ENCODE measurements around the gene RNF180. TPM values are rescaled to one million over a fixed set of nuclear protein-coding genes. Genes with fewer than 3 reads are reported as not detected.

Gene RNF180
- total RNA-seq, 1 experiment from 2014 or later = 2.7 TPM

DNA sequence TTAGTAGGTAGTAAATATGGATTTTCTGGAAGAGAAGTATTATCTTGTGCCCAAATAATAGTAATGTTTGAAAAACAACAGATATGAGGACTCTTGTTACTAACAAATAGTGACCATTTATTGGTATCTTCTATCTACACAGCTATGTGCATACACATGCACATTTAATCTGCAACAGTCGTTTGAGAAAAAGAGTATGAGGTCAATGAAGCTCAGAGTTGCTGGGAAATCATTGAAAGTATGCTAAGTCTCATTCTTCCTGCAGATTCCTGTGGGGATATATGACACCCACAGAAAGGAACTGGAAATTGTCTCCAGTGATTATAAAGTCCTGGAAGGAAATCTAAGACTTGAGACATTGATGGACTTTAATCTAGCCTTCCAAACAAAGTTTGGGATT, 40.1 kb upstream of the RNF180 start:
- Mint-ChIP-seq H3K4me3 (no peak overlapping the region), H3K4me1 (peaks cover 2% of the 10 kb centered on the region; the same call in 1 of the 2 replicates), H3K36me3 (no peaks in the 10 kb centered on the region), H3K27ac (no peak overlapping the region), H3K9me3 (no peaks in the 10 kb centered on the region), H3K27me3 (ENCODE audit: low read depth) (no peaks in the 10 kb centered on the region)
- no peak for TF ChIP-seq ZBTB21 (CRISPR knock-in tag; IDR thresholded peaks at IDR 0.05; ENCODE audit: borderline replicate concordance)
- no peak for TF ChIP-seq TEAD4 (CRISPR knock-in tag; IDR thresholded peaks at IDR 0.05)
- TF ChIP-seq, protein P1, sequence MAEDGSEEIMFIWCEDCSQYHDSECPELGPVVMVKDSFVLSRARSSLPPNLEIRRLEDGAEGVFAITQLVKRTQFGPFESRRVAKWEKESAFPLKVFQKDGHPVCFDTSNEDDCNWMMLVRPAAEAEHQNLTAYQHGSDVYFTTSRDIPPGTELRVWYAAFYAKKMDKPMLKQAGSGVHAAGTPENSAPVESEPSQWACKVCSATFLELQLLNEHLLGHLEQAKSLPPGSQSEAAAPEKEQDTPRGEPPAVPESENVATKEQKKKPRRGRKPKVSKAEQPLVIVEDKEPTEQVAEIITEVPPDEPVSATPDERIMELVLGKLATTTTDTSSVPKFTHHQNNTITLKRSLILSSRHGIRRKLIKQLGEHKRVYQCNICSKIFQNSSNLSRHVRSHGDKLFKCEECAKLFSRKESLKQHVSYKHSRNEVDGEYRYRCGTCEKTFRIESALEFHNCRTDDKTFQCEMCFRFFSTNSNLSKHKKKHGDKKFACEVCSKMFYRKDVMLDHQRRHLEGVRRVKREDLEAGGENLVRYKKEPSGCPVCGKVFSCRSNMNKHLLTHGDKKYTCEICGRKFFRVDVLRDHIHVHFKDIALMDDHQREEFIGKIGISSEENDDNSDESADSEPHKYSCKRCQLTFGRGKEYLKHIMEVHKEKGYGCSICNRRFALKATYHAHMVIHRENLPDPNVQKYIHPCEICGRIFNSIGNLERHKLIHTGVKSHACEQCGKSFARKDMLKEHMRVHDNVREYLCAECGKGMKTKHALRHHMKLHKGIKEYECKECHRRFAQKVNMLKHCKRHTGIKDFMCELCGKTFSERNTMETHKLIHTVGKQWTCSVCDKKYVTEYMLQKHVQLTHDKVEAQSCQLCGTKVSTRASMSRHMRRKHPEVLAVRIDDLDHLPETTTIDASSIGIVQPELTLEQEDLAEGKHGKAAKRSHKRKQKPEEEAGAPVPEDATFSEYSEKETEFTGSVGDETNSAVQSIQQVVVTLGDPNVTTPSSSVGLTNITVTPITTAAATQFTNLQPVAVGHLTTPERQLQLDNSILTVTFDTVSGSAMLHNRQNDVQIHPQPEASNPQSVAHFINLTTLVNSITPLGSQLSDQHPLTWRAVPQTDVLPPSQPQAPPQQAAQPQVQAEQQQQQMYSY (CRISPR knock-in tag; IDR thresholded peaks at IDR 0.05) = no peak
- TF ChIP-seq ETV6 (CRISPR knock-in tag; IDR thresholded peaks at IDR 0.05) = no peak
- no peak for TF ChIP-seq ZNF219 (CRISPR knock-in tag; IDR thresholded peaks at IDR 0.05; ENCODE audit: borderline replicate concordance)
- TF ChIP-seq SOX15 (CRISPR knock-in tag; IDR thresholded peaks at IDR 0.05) = no peak
- ATAC-seq = no peak
- ChIA-PET CTCF (no interaction called here), POLR2A (no interaction called here)
- DNase-seq (ENCODE audit: low spot score) = no peak

DNA sequence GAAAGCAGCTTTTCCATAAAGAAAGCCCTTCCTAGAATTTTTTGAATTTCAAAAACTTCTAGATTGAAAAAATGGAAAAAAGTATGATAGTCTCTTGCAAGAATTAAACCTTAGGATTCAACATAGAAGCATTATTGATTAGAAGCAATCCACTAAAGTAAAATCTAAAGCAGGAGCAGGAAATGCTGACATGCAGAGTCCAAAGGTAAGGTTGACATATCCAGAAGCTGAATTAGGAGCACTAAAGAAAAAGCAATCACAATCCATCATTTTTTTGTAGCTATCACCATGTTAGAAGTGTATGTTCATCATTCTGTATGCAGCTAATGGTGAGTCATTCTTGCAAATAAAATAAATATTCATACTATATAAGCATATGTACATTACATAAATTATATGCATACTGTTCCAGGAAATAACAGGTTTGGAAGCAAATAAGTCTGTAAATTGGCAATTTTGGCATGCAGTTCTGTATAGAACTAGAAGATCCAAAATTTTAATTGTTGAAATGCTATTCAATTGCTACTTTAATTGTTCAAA, 39.4 kb upstream of the RNF180 start:
- H3K27me3 Mint-ChIP-seq (ENCODE audit: low read depth) = no peaks in the 10 kb centered on the region
- H3K4me3 Mint-ChIP-seq = no peak overlapping the region
- no peak overlapping the region for H3K27ac Mint-ChIP-seq
- no peaks in the 10 kb centered on the region for H3K36me3 Mint-ChIP-seq
- peaks cover 2% of the 10 kb centered on the region; the same call in 1 of the 2 replicates for H3K4me1 Mint-ChIP-seq
- ATAC-seq = no peak
- ChIA-PET POLR2A (no interaction called here), CTCF (no interaction called here)
- no peaks in the 10 kb centered on the region for H3K9me3 Mint-ChIP-seq
- DNase-seq (ENCODE audit: low spot score) = no peak
- TF ChIP-seq RORB (CRISPR knock-in tag; IDR thresholded peaks at IDR 0.05) (no peak), ZNF423 (CRISPR knock-in tag; IDR thresholded peaks at IDR 0.05) (no peak), ETV6 (CRISPR knock-in tag; IDR thresholded peaks at IDR 0.05) (no peak), CBFB (CRISPR knock-in tag; IDR thresholded peaks at IDR 0.05; ENCODE audit: low read depth) (no peak), TP53 (CRISPR knock-in tag; IDR thresholded peaks at IDR 0.05) (no peak), JUN (CRISPR knock-in tag; IDR thresholded peaks at IDR 0.05) (no peak), CREB1 (CRISPR knock-in tag; IDR thresholded peaks at IDR 0.05) (no peak), HMGA2 (CRISPR knock-in tag; IDR thresholded peaks at IDR 0.05) (no peak), SP1 (CRISPR knock-in tag; conservative IDR thresholded peaks at IDR 0.05) (no peak), OVOL2 (CRISPR knock-in tag; IDR thresholded peaks at IDR 0.05; ENCODE audit: borderline replicate concordance) (no peak)
- TF ChIP-seq, protein P2, sequence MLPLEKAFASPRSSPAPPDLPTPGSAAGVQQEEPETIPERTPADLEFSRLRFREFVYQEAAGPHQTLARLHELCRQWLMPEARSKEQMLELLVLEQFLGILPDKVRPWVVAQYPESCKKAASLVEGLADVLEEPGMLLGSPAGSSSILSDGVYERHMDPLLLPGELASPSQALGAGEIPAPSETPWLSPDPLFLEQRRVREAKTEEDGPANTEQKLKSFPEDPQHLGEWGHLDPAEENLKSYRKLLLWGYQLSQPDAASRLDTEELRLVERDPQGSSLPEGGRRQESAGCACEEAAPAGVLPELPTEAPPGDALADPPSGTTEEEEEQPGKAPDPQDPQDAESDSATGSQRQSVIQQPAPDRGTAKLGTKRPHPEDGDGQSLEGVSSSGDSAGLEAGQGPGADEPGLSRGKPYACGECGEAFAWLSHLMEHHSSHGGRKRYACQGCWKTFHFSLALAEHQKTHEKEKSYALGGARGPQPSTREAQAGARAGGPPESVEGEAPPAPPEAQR (CRISPR knock-in tag; IDR thresholded peaks at IDR 0.05) = no peak
- TF ChIP-seq, protein P3, sequence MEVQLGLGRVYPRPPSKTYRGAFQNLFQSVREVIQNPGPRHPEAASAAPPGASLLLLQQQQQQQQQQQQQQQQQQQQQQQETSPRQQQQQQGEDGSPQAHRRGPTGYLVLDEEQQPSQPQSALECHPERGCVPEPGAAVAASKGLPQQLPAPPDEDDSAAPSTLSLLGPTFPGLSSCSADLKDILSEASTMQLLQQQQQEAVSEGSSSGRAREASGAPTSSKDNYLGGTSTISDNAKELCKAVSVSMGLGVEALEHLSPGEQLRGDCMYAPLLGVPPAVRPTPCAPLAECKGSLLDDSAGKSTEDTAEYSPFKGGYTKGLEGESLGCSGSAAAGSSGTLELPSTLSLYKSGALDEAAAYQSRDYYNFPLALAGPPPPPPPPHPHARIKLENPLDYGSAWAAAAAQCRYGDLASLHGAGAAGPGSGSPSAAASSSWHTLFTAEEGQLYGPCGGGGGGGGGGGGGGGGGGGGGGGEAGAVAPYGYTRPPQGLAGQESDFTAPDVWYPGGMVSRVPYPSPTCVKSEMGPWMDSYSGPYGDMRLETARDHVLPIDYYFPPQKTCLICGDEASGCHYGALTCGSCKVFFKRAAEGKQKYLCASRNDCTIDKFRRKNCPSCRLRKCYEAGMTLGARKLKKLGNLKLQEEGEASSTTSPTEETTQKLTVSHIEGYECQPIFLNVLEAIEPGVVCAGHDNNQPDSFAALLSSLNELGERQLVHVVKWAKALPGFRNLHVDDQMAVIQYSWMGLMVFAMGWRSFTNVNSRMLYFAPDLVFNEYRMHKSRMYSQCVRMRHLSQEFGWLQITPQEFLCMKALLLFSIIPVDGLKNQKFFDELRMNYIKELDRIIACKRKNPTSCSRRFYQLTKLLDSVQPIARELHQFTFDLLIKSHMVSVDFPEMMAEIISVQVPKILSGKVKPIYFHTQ (CRISPR knock-in tag; IDR thresholded peaks at IDR 0.05) = no peak
- TF ChIP-seq, protein P4, sequence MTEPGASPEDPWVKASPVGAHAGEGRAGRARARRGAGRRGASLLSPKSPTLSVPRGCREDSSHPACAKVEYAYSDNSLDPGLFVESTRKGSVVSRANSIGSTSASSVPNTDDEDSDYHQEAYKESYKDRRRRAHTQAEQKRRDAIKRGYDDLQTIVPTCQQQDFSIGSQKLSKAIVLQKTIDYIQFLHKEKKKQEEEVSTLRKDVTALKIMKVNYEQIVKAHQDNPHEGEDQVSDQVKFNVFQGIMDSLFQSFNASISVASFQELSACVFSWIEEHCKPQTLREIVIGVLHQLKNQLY (CRISPR knock-in tag; IDR thresholded peaks at IDR 0.05) = no peak
- TF ChIP-seq, protein P5, sequence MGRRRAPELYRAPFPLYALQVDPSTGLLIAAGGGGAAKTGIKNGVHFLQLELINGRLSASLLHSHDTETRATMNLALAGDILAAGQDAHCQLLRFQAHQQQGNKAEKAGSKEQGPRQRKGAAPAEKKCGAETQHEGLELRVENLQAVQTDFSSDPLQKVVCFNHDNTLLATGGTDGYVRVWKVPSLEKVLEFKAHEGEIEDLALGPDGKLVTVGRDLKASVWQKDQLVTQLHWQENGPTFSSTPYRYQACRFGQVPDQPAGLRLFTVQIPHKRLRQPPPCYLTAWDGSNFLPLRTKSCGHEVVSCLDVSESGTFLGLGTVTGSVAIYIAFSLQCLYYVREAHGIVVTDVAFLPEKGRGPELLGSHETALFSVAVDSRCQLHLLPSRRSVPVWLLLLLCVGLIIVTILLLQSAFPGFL (CRISPR knock-in tag; IDR thresholded peaks at IDR 0.05; ENCODE audit: borderline replicate concordance) = no peak
- TF ChIP-seq, protein P6, sequence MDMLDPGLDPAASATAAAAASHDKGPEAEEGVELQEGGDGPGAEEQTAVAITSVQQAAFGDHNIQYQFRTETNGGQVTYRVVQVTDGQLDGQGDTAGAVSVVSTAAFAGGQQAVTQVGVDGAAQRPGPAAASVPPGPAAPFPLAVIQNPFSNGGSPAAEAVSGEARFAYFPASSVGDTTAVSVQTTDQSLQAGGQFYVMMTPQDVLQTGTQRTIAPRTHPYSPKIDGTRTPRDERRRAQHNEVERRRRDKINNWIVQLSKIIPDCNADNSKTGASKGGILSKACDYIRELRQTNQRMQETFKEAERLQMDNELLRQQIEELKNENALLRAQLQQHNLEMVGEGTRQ (CRISPR knock-in tag; IDR thresholded peaks at IDR 0.05) = no peak
- TF ChIP-seq, protein P7, sequence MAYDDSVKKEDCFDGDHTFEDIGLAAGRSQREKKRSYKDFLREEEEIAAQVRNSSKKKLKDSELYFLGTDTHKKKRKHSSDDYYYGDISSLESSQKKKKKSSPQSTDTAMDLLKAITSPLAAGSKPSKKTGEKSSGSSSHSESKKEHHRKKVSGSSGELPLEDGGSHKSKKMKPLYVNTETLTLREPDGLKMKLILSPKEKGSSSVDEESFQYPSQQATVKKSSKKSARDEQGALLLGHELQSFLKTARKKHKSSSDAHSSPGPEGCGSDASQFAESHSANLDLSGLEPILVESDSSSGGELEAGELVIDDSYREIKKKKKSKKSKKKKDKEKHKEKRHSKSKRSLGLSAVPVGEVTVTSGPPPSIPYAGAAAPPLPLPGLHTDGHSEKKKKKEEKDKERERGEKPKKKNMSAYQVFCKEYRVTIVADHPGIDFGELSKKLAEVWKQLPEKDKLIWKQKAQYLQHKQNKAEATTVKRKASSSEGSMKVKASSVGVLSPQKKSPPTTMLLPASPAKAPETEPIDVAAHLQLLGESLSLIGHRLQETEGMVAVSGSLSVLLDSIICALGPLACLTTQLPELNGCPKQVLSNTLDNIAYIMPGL (CRISPR knock-in tag; IDR thresholded peaks at IDR 0.05) = no peak
- TF ChIP-seq, protein P8, sequence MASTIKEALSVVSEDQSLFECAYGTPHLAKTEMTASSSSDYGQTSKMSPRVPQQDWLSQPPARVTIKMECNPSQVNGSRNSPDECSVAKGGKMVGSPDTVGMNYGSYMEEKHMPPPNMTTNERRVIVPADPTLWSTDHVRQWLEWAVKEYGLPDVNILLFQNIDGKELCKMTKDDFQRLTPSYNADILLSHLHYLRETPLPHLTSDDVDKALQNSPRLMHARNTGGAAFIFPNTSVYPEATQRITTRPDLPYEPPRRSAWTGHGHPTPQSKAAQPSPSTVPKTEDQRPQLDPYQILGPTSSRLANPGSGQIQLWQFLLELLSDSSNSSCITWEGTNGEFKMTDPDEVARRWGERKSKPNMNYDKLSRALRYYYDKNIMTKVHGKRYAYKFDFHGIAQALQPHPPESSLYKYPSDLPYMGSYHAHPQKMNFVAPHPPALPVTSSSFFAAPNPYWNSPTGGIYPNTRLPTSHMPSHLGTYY (CRISPR knock-in tag; IDR thresholded peaks at IDR 0.05) = no peak

Data from WTC11 (cell line).